GM12878 (cell line): Measurements from ENCODE around the gene POLR3F. TPM values are rescaled to one million over a fixed set of nuclear protein-coding genes. Genes with fewer than 3 reads are reported as not detected.

ENCODE experiments used
- ATF2 ChIP-seq: IDR thresholded peaks from 2 replicates; pipeline ENCODE4 v1.6.1; 2012; ENCODE audit warnings: low read length, inconsistent platforms
- ATF7 ChIP-seq: fragments of 450-650 bp; IDR thresholded peaks from 2 replicates; pipeline ENCODE4 v1.6.1; 2016; ENCODE audit warnings: low read depth, mild to moderate bottlenecking
- CHD1 ChIP-seq: IDR thresholded peaks from 2 replicates; pipeline ENCODE4 v1.6.1; 2012; ENCODE audit warnings: low read depth, low read length, improper control_type of control experiment
- CTCF ChIP-seq, 3 experiments: IDR thresholded peaks in 2 of 3; conservative IDR thresholded peaks in 1 of 3; 2 replicates each; pipeline ENCODE4 v1.5.1; 2011; ENCODE audit warnings: low read depth in 3 of 3, low read length in 3 of 3, mild to moderate bottlenecking in 3 of 3, control low read depth in 2 of 3, moderate library complexity in 2 of 3, inconsistent platforms in 1 of 3, mixed read lengths in 1 of 3; ENCODE audit not compliant: control insufficient read depth in 2 of 3, insufficient read depth in 1 of 3; ENCODE audit errors: extremely low read depth in 1 of 3
- EGR1 ChIP-seq, 2 experiments: IDR thresholded peaks; 1 replicate in 1 of 2; 2 replicates in 1 of 2; pipeline ENCODE4 v1.6.1; 2011 to 2012; ENCODE audit warnings: low read depth in 2 of 2, low read length in 2 of 2, borderline replicate concordance in 1 of 2, mild to moderate bottlenecking in 1 of 2, moderate library complexity in 1 of 2
- ETV6 ChIP-seq, 2 experiments: fragments of 450-650 bp in 1 of 2; IDR thresholded peaks in 1 of 2; conservative IDR thresholded peaks in 1 of 2; 2 replicates each; pipeline ENCODE4 v1.6.1; 2014; ENCODE audit warnings: antibody characterized with exemption in 1 of 2, borderline replicate concordance in 1 of 2, low read depth in 1 of 2, mild to moderate bottlenecking in 1 of 2, moderate library complexity in 1 of 2
- EZH2 ChIP-seq: IDR thresholded peaks from 2 replicates; pipeline ENCODE4 v1.6.1; 2012; ENCODE audit warnings: low read depth, mild to moderate bottlenecking, control low read depth, inconsistent platforms, low read length, borderline replicate concordance; ENCODE audit not compliant: control insufficient read depth
- KAT2A ChIP-seq: conservative IDR thresholded peaks from 2 replicates; pipeline ENCODE4 v1.6.1; 2011; ENCODE audit warnings: low read depth, low read length; ENCODE audit not compliant: control insufficient read depth
- NFXL1 ChIP-seq: fragments of 450-650 bp; IDR thresholded peaks from 2 replicates; pipeline ENCODE4 v1.6.1; 2017; ENCODE audit warnings: antibody characterized with exemption, mild to moderate bottlenecking, borderline replicate concordance
- NR2C1 ChIP-seq: fragments of 450-650 bp; IDR thresholded peaks from 2 replicates; pipeline ENCODE4 v1.6.1; 2017; ENCODE audit warnings: antibody characterized with exemption, mild to moderate bottlenecking, moderate library complexity
- NR2F1 ChIP-seq: fragments of 450-650 bp; conservative IDR thresholded peaks from 2 replicates; pipeline ENCODE4 v1.6.1; 2017; ENCODE audit warnings: mild to moderate bottlenecking
- PKNOX1 ChIP-seq: fragments of 450-650 bp; IDR thresholded peaks from 2 replicates; pipeline ENCODE4 v1.6.1; 2016; ENCODE audit warnings: mild to moderate bottlenecking
- PML ChIP-seq: IDR thresholded peaks from 2 replicates; pipeline ENCODE4 v1.6.1; 2012; ENCODE audit warnings: low read length, inconsistent platforms
- RBBP5 ChIP-seq: fragments of 200-600 bp; sonication (generic); conservative IDR thresholded peaks from 2 replicates; pipeline ENCODE4 v1.6.1; 2016
- SIX5 ChIP-seq: IDR thresholded peaks from 2 replicates; pipeline ENCODE4 v1.6.1; 2011; ENCODE audit warnings: mild to moderate bottlenecking, low read depth, low read length, moderate library complexity; ENCODE audit not compliant: severe bottlenecking
- SPI1 ChIP-seq: IDR thresholded peaks from 2 replicates; pipeline ENCODE4 v1.6.1; 2011; ENCODE audit warnings: low read depth, mild to moderate bottlenecking, low read length, moderate library complexity, borderline replicate concordance; ENCODE audit not compliant: insufficient read depth
- SREBF2 ChIP-seq: IDR thresholded peaks from 2 replicates; pipeline ENCODE4 v1.6.1; 2012; ENCODE audit warnings: mild to moderate bottlenecking, low read length
- TARDBP ChIP-seq: IDR thresholded peaks from 2 replicates; pipeline ENCODE4 v1.6.1; 2016; ENCODE audit warnings: borderline replicate concordance
- ZNF207 ChIP-seq: fragments of 450-650 bp; IDR thresholded peaks from 2 replicates; pipeline ENCODE4 v1.6.1; 2014; ENCODE audit warnings: antibody characterized with exemption, mild to moderate bottlenecking, borderline replicate concordance
- polyA plus RNA-seq, 11 experiments: library from polyadenylated mRNA; depleted of rRNA in 4 of 11; unstranded in 6 of 11; stranded (reverse) in 5 of 11; fragments of >200 nt; fragmentation: Nextera tagmentation in 4 of 11; fragmentation: Illumina TruSeq in 1 of 11; extraction: Ambion mirVana in 4 of 11; extraction: Trizol in 1 of 11; gene quantifications; 1 replicate in 1 of 11; 2 replicates in 10 of 11; pipeline versions ENCODE4 v1.2.1 to v1.2.3, GENCODE V29; 2011 to 2016; ENCODE audit warnings: inconsistent platforms in 2 of 11, missing spikeins in 2 of 11, low read depth in 1 of 11
- total RNA-seq, 4 experiments: library from RNA; depleted of rRNA in 3 of 4; stranded (reverse); fragments of >200 nt in 3 of 4; fragmentation: Illumina TruSeq in 1 of 4; extraction: Trizol in 1 of 4; gene quantifications; 2 replicates each; pipeline versions ENCODE4 v1.2.1 to v1.2.3, GENCODE V29; 2013 to 2021
- TF ChIP-seq, protein P1 (sequence below): IDR thresholded peaks from 2 replicates; pipeline ENCODE4 v1.6.1; 2012; ENCODE audit warnings: low read depth, low read length, improper control_type of control experiment
- TF ChIP-seq, protein P2 (sequence below): fragments of 450-650 bp; IDR thresholded peaks from 2 replicates; pipeline ENCODE4 v1.6.1; 2017; ENCODE audit warnings: mild to moderate bottlenecking, low read depth, inconsistent platforms; ENCODE audit not compliant: poor library complexity, severe bottlenecking

The POLR3F gene
- total and polyA plus RNA-seq, 10 of the 15 experiments (the other 5 are each of a cell fraction or from before 2014, with no cell fraction given) = 8.7 to 18.1 (median 12.6) TPM

DNA sequence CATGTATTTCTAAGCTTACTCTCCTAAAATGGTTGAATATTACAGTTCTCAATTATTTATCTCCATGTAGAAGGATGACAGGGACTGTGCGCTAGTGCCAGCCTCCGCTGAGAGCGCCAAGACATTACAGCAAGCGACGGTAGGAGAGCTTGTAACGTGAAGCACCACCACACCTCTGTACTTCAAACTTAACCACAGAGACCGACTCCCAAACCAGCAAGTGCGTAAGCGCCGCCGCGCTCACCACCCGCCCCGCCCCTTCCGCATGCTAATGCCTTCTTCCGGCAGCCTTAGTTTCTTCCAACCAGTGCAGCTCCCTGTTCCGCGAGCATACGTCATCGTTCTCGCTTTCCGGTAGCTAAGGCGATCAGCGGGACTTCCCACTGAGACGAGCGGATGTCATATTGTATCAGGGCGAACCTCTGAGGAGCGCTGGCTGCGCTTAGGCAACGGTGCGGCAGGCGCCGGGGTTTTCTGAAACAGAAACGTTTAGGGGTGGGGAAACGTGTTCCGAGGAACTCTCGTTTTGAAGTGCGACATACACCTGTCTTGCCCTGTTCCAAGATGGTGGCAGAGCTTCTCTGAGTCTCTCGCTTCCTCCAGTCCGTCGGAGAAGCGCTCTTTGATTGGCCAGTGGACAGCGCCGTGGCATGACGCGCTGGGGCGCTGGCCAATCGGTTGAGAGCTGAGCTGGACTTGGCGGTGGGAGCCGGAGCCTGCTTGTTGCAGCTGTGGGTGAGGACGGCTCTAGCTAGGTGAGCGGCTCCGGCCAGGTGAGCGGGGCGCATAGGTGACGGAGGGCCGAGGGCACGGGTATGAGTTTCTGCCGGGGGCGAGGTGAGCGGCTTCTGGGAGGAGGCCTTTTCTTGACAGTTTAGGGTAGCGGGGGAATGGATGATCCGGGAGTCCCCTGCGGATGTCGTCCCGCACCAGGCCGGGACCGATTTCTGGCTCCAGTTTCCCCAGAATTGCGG is 40.3 kb downstream of the POLR3F start, which contains the start of gene SEC23B (continued):
- 0 out of 3 replicates have a peak, but pooled peaks of 1 of the 2 experiments have one; percentile 5 for TF ChIP-seq EGR1 (IDR thresholded peaks at IDR 0.05; ENCODE audit: borderline replicate concordance in 1 of 2, low read depth in 2 of 2, low read length in 2 of 2)
- TF ChIP-seq, protein P1, sequence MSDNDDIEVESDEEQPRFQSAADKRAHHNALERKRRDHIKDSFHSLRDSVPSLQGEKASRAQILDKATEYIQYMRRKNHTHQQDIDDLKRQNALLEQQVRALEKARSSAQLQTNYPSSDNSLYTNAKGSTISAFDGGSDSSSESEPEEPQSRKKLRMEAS = peak; percentile 75; the same call in 1 of the 2 replicates
- TF ChIP-seq TARDBP = no peak
- TF ChIP-seq EZH2 = no peak
- TF ChIP-seq CHD1 = no peak
- TF ChIP-seq KAT2A = no peak
- TF ChIP-seq PML = peak; percentile 83
- TF ChIP-seq ATF2 = peak; percentile 87
- TF ChIP-seq PKNOX1 = peak; percentile 78
- no peak for TF ChIP-seq RBBP5
- TF ChIP-seq ATF7 = peak; percentile 99
- no peak for TF ChIP-seq CTCF (IDR thresholded peaks at IDR 0.05 in 2 of 3, conservative IDR thresholded peaks at IDR 0.05 in 1 of 3; ENCODE audit: control insufficient read depth in 2 of 3, extremely low read depth in 1 of 3, insufficient read depth in 1 of 3, low read depth in 3 of 3, low read length in 3 of 3)
- no peak for TF ChIP-seq NR2C1
- no peak for TF ChIP-seq NR2F1
- no peak for TF ChIP-seq NFXL1
- TF ChIP-seq, protein P2, sequence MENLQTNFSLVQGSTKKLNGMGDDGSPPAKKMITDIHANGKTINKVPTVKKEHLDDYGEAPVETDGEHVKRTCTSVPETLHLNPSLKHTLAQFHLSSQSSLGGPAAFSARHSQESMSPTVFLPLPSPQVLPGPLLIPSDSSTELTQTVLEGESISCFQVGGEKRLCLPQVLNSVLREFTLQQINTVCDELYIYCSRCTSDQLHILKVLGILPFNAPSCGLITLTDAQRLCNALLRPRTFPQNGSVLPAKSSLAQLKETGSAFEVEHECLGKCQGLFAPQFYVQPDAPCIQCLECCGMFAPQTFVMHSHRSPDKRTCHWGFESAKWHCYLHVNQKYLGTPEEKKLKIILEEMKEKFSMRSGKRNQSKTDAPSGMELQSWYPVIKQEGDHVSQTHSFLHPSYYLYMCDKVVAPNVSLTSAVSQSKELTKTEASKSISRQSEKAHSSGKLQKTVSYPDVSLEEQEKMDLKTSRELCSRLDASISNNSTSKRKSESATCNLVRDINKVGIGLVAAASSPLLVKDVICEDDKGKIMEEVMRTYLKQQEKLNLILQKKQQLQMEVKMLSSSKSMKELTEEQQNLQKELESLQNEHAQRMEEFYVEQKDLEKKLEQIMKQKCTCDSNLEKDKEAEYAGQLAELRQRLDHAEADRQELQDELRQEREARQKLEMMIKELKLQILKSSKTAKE = peak; percentile 63
- peak; percentile 50 for TF ChIP-seq SIX5
- peak; percentile 35; the same call in 1 of the 2 replicates for TF ChIP-seq SPI1
- TF ChIP-seq ETV6 (conservative IDR thresholded peaks at IDR 0.05 in 1 of 2, IDR thresholded peaks at IDR 0.05 in 1 of 2; ENCODE audit: borderline replicate concordance in 1 of 2, low read depth in 1 of 2) = 0 out of 4 replicates have a peak, but pooled peaks of 1 of the 2 experiments have one; percentile 64
- TF ChIP-seq SREBF2 = no peak
- TF ChIP-seq ZNF207 = peak; percentile 59
